Colonic mucosa (tissue), 4 donors: Measurements from ENCODE around the gene SLC13A4. TPM values are rescaled to one million over a fixed set of nuclear protein-coding genes. Genes with fewer than 3 reads are reported as not detected.
"Not testable (repeated sequence)": the region's sequence is repeated elsewhere in the genome, so short reads cannot be mapped to it uniquely, and the experiment has no call there.

Source experiments
- DNase-seq: peaks from one replicate; pipeline ENCODE4 v3.0.0-alpha.2; 2020
- H3K27ac ChIP-seq: fragments of 200-600 bp; one replicate; pipeline ENCODE4 v1.8.0; 2021
- H3K27me3 ChIP-seq: fragments of 200-600 bp; one replicate; pipeline ENCODE4 v1.8.0; 2021
- H3K36me3 ChIP-seq: fragments of 200-600 bp; one replicate; pipeline ENCODE4 v1.8.0; 2021
- H3K4me1 ChIP-seq: fragments of 200-600 bp; one replicate; pipeline ENCODE4 v1.8.0; 2021; ENCODE audit warnings: mild to moderate bottlenecking
- H3K4me3 ChIP-seq: fragments of 200-600 bp; one replicate; pipeline ENCODE4 v1.8.0; 2021
- H3K9ac ChIP-seq, 2 donors: one replicate each; pipeline ENCODE4 v1.7.0; 2013; ENCODE audit warnings: control low read depth in 2 of 2, low read depth in 2 of 2, low read length in 2 of 2
- H3K9me3 ChIP-seq: fragments of 200-600 bp; one replicate; pipeline ENCODE4 v1.8.0; 2021
- intact Hi-C: fragments of 100-400 bp; cut with DNase I; formaldehyde crosslinking; loops from one replicate; pipeline ENCODE4 v1.14.1; 2022
- total RNA-seq, 2 donors: library from RNA; stranded (reverse); fragmentation: NEBNext Ultra II Directional in 1 of 2; extraction: Animal tissue kit (Norgen Biotek cat#: 25700) in 1 of 2; gene quantifications; one replicate each; pipeline ENCODE4 v1.2.1, GENCODE V29; 2021
- TF ChIP-seq, protein P1 (sequence below): fragments of 200-600 bp; IDR thresholded peaks from one replicate; pipeline ENCODE4 v1.8.0; 2022; ENCODE audit warnings: antibody characterized with exemption, mild to moderate bottlenecking
- donor health status: healthy.
- donor health status: DM: no; HTN: no; CAD: no.
- donor health status: DM: no; HTN: no; CAD: no.

The SLC13A4 gene
- total RNA-seq, 2 donors from 2014 or later = not detected

GRCh38 chr7:135741905-135742304, 13.9 kb upstream of the SLC13A4 start:
- TF ChIP-seq, protein P1, sequence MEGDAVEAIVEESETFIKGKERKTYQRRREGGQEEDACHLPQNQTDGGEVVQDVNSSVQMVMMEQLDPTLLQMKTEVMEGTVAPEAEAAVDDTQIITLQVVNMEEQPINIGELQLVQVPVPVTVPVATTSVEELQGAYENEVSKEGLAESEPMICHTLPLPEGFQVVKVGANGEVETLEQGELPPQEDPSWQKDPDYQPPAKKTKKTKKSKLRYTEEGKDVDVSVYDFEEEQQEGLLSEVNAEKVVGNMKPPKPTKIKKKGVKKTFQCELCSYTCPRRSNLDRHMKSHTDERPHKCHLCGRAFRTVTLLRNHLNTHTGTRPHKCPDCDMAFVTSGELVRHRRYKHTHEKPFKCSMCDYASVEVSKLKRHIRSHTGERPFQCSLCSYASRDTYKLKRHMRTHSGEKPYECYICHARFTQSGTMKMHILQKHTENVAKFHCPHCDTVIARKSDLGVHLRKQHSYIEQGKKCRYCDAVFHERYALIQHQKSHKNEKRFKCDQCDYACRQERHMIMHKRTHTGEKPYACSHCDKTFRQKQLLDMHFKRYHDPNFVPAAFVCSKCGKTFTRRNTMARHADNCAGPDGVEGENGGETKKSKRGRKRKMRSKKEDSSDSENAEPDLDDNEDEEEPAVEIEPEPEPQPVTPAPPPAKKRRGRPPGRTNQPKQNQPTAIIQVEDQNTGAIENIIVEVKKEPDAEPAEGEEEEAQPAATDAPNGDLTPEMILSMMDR = no peak
- Histone ChIP-seq H3K9me3 (no peaks in the 10 kb centered on the region), H3K27ac (no peak overlapping the region), H3K36me3 (no peaks in the 10 kb centered on the region), H3K9ac (no peak overlapping the region), H3K27me3 (no peaks in the 10 kb centered on the region), H3K4me3 (no peak overlapping the region), H3K4me1 (no peaks in the 10 kb centered on the region)
- DNase-seq = no peak
- intact Hi-C loops = no loop called here

DNA sequence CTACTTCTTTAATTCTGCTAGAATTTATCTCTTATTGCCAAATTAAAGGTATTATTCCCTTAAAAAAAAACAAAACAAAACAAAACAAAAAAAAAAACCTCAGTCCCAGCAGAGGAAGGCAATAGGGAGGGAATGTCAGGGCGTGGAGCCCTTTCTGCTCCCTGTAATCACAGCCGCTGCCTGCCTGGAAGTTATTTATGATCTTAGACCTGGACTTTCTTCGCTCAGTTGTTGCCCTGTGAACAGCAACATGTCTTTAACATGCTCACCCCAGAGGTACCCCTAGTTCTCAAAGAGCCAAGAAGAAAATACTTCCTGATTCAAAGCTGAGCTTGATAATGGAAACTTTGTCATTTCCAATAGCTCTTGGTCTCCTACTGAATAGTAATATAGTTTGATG, 12.9 kb upstream of the SLC13A4 start:
- Histone ChIP-seq H3K9me3 (no peaks in the 10 kb centered on the region), H3K36me3 (no peaks in the 10 kb centered on the region), H3K27me3 (no peaks in the 10 kb centered on the region), H3K4me3 (no peak overlapping the region), H3K9ac (no peak overlapping the region), H3K27ac (no peak overlapping the region), H3K4me1 (no peaks in the 10 kb centered on the region)
- intact Hi-C loops = no loop called here
- no peak for DNase-seq
- TF ChIP-seq, protein P1 = no peak

DNA sequence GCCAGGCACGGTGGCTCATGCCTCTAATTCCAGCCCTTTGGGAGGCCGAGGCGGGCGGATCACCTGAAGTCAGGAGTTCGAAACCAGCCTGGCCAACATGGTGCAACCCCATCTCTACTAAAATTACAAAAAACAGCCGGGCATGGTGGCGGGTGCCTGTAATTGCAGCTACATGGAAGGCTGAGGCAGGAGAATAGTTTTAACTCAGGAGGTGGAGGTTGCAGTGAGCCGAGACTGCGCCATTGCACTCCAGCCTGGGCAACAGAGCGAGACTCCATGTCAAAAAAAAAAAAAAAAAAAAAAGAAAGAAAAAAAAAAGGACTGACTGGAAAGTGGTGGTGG, 9.3 kb upstream of the SLC13A4 start:
- H3K9me3 ChIP-seq, H3K27me3 ChIP-seq, intact Hi-C loops, H3K4me3 ChIP-seq, DNase-seq, H3K9ac ChIP-seq, H3K27ac ChIP-seq, H3K36me3 ChIP-seq, H3K4me1 ChIP-seq: not testable (repeated sequence)

- Histone ChIP-seq H3K4me3 (no peak overlapping the region), H3K27me3 (no peaks in the 10 kb centered on the region), H3K36me3 (no peaks in the 10 kb centered on the region), H3K9ac (no peak overlapping the region), H3K4me1 (no peaks in the 10 kb centered on the region), H3K9me3 (no peaks in the 10 kb centered on the region), H3K27ac (no peak overlapping the region)
- no peak for DNase-seq
- intact Hi-C loops = no loop called here
- TF ChIP-seq, protein P1 = no peak
These were observed 8.8 kb upstream of the SLC13A4 start for GRCh38 chr7:135736586-135737305.

GRCh38 chr7:135734343-135734689, 6.3 kb upstream of the SLC13A4 start:
- TF ChIP-seq, protein P1 = no peak
- H3K27ac ChIP-seq = no peak overlapping the region
- no peaks in the 10 kb centered on the region for H3K27me3 ChIP-seq
- DNase-seq = no peak
- no peaks in the 10 kb centered on the region for H3K4me1 ChIP-seq
- no peaks in the 10 kb centered on the region for H3K9me3 ChIP-seq
- no peak overlapping the region for H3K4me3 ChIP-seq
- no peaks in the 10 kb centered on the region for H3K36me3 ChIP-seq
- intact Hi-C loops = no loop called here
- no peak overlapping the region for H3K9ac ChIP-seq

GRCh38 chr7:135733603-135734342, 5.8 kb upstream of the SLC13A4 start:
- no peaks in the 10 kb centered on the region for H3K9me3 ChIP-seq
- no peak overlapping the region for H3K4me3 ChIP-seq
- DNase-seq = no peak
- no peaks in the 10 kb centered on the region for H3K4me1 ChIP-seq
- H3K9ac ChIP-seq = no peak overlapping the region
- H3K27ac ChIP-seq = no peak overlapping the region
- H3K36me3 ChIP-seq = no peaks in the 10 kb centered on the region
- no peaks in the 10 kb centered on the region for H3K27me3 ChIP-seq
- intact Hi-C loops = no loop called here
- TF ChIP-seq, protein P1 = no peak
